Lower leg skin (tissue), 4 donors: ENCODE measurements around the gene WASF3. TPM values are rescaled to one million over a fixed set of nuclear protein-coding genes. Genes with fewer than 3 reads are reported as not detected.

ENCODE experiments used
- DNase-seq, 2 donors: peaks; one replicate each; pipeline ENCODE4 v3.0.0-alpha.2; 2019; ENCODE audit warnings: low spot score in 2 of 2
- H3K4me3 ChIP-seq: fragments of 200-600 bp; sonication (generic); 2 replicates; pipeline ENCODE4 v1.5.1; 2017; ENCODE audit warnings: mild to moderate bottlenecking, low read depth; ENCODE audit not compliant: poor library complexity, severe bottlenecking
- CTCF ChIP-seq, 3 donors: fragments of 450-650 bp; IDR thresholded peaks; one replicate each; pipeline ENCODE4 v1.5.1; 2016; ENCODE audit warnings: antibody characterized with exemption in 3 of 3, mild to moderate bottlenecking in 3 of 3, moderate library complexity in 2 of 3
- POLR2A ChIP-seq, 2 donors: fragments of 450-650 bp; IDR thresholded peaks; one replicate each; pipeline ENCODE4 v1.6.1; 2016 to 2017; ENCODE audit warnings: antibody characterized with exemption in 2 of 2, mild to moderate bottlenecking in 1 of 2, moderate library complexity in 1 of 2
- WGBS, 2 donors: methylation state at CpG; one replicate each; pipeline ENCODE4 v1.1.5; 2018; 5-methylcytosine and 5-hydroxymethylcytosine counted together
- intact Hi-C: fragments of 100-400 bp; cut with DNase I; formaldehyde crosslinking; loops from one replicate; pipeline ENCODE4 v1.15.0; 2023; ENCODE audit warnings: low total_unique reads
- total RNA-seq, 4 donors: library from RNA; depleted of rRNA; stranded (reverse); fragments of >200 nt; gene quantifications; one replicate each; pipeline ENCODE4 v1.1.0, GENCODE V29; 2016

WASF3 gene
- total RNA-seq, 4 donors from 2014 or later = 3.4 to 12.8 (median 6.7) TPM

GRCh38 chr13:26713341-26713740 is 155.9 kb downstream of the WASF3 start:
- H3K4me3 ChIP-seq = no peak overlapping the region
- no peak for DNase-seq
- TF ChIP-seq POLR2A (IDR thresholded peaks at IDR 0.05) (no peak), CTCF (IDR thresholded peaks at IDR 0.05) (no peak)
- 100% methylated on average over 1 of the region's 1 CpG for WGBS, 2 donors
- intact Hi-C loops = no loop called here

- 83 to 84% methylated on average over 3 of the region's 3 CpGs for WGBS, 2 donors
- peak in 1 of 2 donors; percentile 81 for DNase-seq
- no peak for TF ChIP-seq POLR2A (IDR thresholded peaks at IDR 0.05)
- no peak for TF ChIP-seq CTCF (IDR thresholded peaks at IDR 0.05)
- intact Hi-C loops = no loop called here
- H3K4me3 ChIP-seq = no peak overlapping the region
Observed at GRCh38 chr13:26716984-26717383, 159.5 kb downstream of the WASF3 start.

- intact Hi-C loops = no loop called here
- DNase-seq = peak in 1 of 2 donors; percentile 58
- no peak for TF ChIP-seq POLR2A (IDR thresholded peaks at IDR 0.05)
- TF ChIP-seq CTCF (IDR thresholded peaks at IDR 0.05) = no peak
- no peak overlapping the region for H3K4me3 ChIP-seq
- 75 to 90% methylated on average over 7 to 8 of the region's 8 CpGs for WGBS, 2 donors
Observed at GRCh38 chr13:26718146-26718545, 160.7 kb downstream of the WASF3 start.

GRCh38 chr13:26718872-26719271 is 161.4 kb downstream of the WASF3 start:
- intact Hi-C loops = no loop called here
- no peak overlapping the region for H3K4me3 ChIP-seq
- WGBS, 2 donors = 73 to 75% methylated on average over 5 of the region's 5 CpGs
- TF ChIP-seq POLR2A (IDR thresholded peaks at IDR 0.05) = no peak
- no peak for TF ChIP-seq CTCF (IDR thresholded peaks at IDR 0.05)
- no peak for DNase-seq

GRCh38 chr13:26719356-26719945 is 162.0 kb downstream of the WASF3 start:
- TF ChIP-seq CTCF (IDR thresholded peaks at IDR 0.05) = no peak
- no peak for TF ChIP-seq POLR2A (IDR thresholded peaks at IDR 0.05)
- WGBS, 2 donors = 44 to 53% methylated on average over 5 of the region's 5 CpGs
- H3K4me3 ChIP-seq = no peak overlapping the region
- DNase-seq = no peak
- intact Hi-C loops = no loop called here
